Measurements from ENCODE around the gene IFI30.

The IFI30 gene

DNA sequence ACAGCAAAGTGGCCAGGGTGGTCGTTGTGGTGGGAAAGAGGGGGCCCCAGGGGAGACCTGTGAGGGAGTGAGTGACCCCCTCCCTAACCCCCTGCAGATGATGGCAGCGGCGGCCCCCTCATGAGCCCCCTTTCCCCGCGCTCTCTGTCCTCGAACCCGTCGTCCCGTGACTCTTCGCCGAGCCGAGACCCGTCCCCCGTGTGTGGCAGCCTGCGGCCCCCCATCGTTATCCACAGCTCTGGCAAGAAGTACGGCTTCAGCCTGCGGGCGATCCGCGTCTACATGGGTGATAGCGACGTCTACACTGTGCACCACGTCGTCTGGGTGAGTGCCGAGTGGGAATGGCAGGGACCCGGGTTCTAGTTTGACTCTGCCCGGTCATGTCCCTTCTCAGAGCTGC is 28.7 kb upstream of the IFI30 start:
- Histone ChIP-seq H3K79me2 (peaks cover 2% of the 10 kb centered on the region), H3K4me1 (no peaks in the 10 kb centered on the region), H3K27ac (no peak overlapping the region), H3K9ac (no peak overlapping the region), H3K9me3 (ENCODE audit: control insufficient read depth, low read length) (no peaks in the 10 kb centered on the region), H3K4me3 (ENCODE audit: low read depth, low read length) (no peak overlapping the region), H3K27me3 (ENCODE audit: control insufficient read depth, insufficient read depth, low read length) (no peaks in the 10 kb centered on the region), H2AFZ (no peak overlapping the region), H3K4me2 (ENCODE audit: low read length) (no peak overlapping the region), H3K36me3 (ENCODE audit: control insufficient read depth, insufficient read depth, low read length) (no peaks in the 10 kb centered on the region)
- TF ChIP-seq, protein P1, sequence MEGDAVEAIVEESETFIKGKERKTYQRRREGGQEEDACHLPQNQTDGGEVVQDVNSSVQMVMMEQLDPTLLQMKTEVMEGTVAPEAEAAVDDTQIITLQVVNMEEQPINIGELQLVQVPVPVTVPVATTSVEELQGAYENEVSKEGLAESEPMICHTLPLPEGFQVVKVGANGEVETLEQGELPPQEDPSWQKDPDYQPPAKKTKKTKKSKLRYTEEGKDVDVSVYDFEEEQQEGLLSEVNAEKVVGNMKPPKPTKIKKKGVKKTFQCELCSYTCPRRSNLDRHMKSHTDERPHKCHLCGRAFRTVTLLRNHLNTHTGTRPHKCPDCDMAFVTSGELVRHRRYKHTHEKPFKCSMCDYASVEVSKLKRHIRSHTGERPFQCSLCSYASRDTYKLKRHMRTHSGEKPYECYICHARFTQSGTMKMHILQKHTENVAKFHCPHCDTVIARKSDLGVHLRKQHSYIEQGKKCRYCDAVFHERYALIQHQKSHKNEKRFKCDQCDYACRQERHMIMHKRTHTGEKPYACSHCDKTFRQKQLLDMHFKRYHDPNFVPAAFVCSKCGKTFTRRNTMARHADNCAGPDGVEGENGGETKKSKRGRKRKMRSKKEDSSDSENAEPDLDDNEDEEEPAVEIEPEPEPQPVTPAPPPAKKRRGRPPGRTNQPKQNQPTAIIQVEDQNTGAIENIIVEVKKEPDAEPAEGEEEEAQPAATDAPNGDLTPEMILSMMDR (IDR thresholded peaks at IDR 0.05): no peak

DNA sequence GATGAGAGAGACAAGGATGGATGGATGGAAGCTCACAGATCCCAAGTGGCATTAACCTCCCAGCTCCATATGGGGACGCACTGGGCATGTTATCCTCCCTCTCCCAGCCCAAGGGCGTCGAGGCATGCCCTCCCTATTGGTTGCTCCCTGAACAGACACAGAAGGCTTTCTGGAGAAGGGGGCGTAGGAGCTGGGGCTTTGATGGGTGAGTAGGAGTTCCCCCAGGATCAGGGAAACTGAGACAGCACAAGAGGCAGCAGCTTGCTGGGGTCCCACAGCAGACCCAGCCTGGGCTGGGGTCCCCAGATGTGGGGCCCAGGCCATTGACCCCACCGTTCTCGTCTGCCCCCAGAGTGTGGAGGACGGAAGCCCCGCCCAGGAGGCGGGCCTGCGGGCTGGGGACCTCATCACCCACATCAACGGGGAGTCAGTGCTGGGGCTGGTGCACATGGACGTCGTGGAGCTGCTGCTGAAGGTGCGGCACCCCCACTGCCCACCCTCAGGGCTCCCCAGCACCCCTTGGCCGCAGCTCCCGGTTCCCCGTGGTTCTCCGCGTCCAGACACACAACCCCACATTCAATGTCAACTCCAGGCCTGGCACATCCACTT is 28.1 kb upstream of the IFI30 start:
- H3K27me3 ChIP-seq (ENCODE audit: control insufficient read depth, insufficient read depth, low read length): no peaks in the 10 kb centered on the region
- peaks cover 2% of the 10 kb centered on the region for H3K79me2 ChIP-seq
- no peaks in the 10 kb centered on the region for H3K36me3 ChIP-seq (ENCODE audit: control insufficient read depth, insufficient read depth, low read length)
- no peak overlapping the region for H2AFZ ChIP-seq
- H3K4me2 ChIP-seq (ENCODE audit: low read length): no peak overlapping the region
- H3K27ac ChIP-seq: no peak overlapping the region
- H3K9me3 ChIP-seq (ENCODE audit: control insufficient read depth, low read length): no peaks in the 10 kb centered on the region
- no peak overlapping the region for H3K9ac ChIP-seq
- H3K4me1 ChIP-seq: no peaks in the 10 kb centered on the region
- H3K4me3 ChIP-seq (ENCODE audit: low read depth, low read length): no peak overlapping the region
- TF ChIP-seq, protein P1 (IDR thresholded peaks at IDR 0.05): no peak

DNA sequence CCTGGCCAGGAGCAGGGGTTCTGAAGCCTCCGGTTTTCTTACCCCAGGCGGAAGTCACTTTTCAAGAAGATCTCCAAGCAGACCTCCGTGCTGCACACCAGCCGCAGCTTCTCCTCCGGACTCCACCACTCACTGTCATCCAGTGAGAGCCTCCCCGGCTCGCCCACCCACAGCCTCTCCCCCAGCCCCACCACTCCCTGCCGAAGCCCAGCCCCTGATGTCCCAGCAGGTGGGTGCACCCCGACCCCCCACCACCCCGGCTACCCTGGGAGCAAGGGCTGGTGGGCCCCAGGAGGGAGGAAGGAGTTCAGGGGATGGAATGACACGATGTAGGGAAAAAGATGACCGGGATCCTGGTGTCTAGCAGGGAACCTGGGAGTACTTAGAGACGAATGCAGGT is 26.2 kb upstream of the IFI30 start:
- TF ChIP-seq, protein P1 (IDR thresholded peaks at IDR 0.05): no peak
- Histone ChIP-seq H3K79me2 (peaks cover 2% of the 10 kb centered on the region), H3K36me3 (ENCODE audit: control insufficient read depth, insufficient read depth, low read length) (no peaks in the 10 kb centered on the region), H2AFZ (no peak overlapping the region), H3K27ac (no peak overlapping the region), H3K4me3 (ENCODE audit: low read depth, low read length) (no peak overlapping the region), H3K9me3 (ENCODE audit: control insufficient read depth, low read length) (no peaks in the 10 kb centered on the region), H3K27me3 (ENCODE audit: control insufficient read depth, insufficient read depth, low read length) (no peaks in the 10 kb centered on the region), H3K4me2 (ENCODE audit: low read length) (no peak overlapping the region), H3K4me1 (peaks cover 5% of the 10 kb centered on the region), H3K9ac (no peak overlapping the region)

DNA sequence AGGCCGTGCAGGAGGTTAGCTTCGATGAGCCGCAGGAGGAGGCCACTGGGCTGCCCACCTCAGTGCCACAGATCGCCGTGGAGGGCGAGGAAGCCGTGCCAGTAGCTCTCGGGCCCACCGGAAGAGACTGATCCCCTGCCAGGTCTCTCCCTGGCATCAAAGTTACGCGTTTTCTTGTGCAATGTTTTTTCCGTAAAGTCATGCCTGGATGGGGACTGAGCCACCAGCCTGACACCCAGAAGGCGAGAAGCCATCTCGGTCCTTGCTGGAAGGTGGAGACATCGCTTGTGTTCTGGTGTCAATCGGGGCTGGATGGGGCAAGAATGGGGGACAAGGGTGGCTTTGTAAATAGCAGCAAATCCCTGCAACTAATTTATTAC is 24.0 kb upstream of the IFI30 start:
- TF ChIP-seq, protein P1 (IDR thresholded peaks at IDR 0.05): no peak
- Histone ChIP-seq H3K27ac (no peak overlapping the region), H3K9ac (no peak overlapping the region)

More for the DNA sequence above, 24.0 kb upstream of the IFI30 start:
- Histone ChIP-seq H2AFZ (no peak overlapping the region), H3K27me3 (ENCODE audit: control insufficient read depth, insufficient read depth, low read length) (no peaks in the 10 kb centered on the region), H3K4me2 (ENCODE audit: low read length) (no peak overlapping the region), H3K79me2 (peaks cover 2% of the 10 kb centered on the region), H3K9me3 (ENCODE audit: control insufficient read depth, low read length) (no peaks in the 10 kb centered on the region), H3K36me3 (ENCODE audit: control insufficient read depth, insufficient read depth, low read length) (no peaks in the 10 kb centered on the region), H3K4me1 (peaks cover 8% of the 10 kb centered on the region), H3K4me3 (ENCODE audit: low read depth, low read length) (no peak overlapping the region)

Measured in parathyroid adenoma (tissue), 2 donors.